Stimulated activated memory B cell treated with anti-CD40 and anti-IgM and Interleukin-4, amounts not matched to agents 10 μg/mL and 1 μg/mL and 100 μg/mL, for 72 hours (primary cell): Measurements from ENCODE around the gene TSC22D3.
"Not testable (repeated sequence)": the region's sequence is repeated elsewhere in the genome, so short reads cannot be mapped to it uniquely, and the experiment has no call there.

Experiments used
- ATAC-seq: fragments of 150-1000 bp; cut with Tn5 transposase; 2 replicates; pipeline ENCODE4 v1.10.0; 2021
- H3K27ac Mint-ChIP-seq: one replicate; pipeline ENCODE4 v1.8.0; 2022; ENCODE audit warnings: mild to moderate bottlenecking, mixed read lengths
- H3K27me3 Mint-ChIP-seq: one replicate; pipeline ENCODE4 v1.8.0; 2022; ENCODE audit warnings: mixed read lengths
- H3K36me3 Mint-ChIP-seq: one replicate; pipeline ENCODE4 v1.8.0; 2022; ENCODE audit warnings: mixed read lengths
- H3K4me1 Mint-ChIP-seq: one replicate; pipeline ENCODE4 v1.8.0; 2022; ENCODE audit warnings: mixed read lengths
- H3K4me3 Mint-ChIP-seq: one replicate; pipeline ENCODE4 v1.8.0; 2022; ENCODE audit warnings: mild to moderate bottlenecking, moderate library complexity, mixed read lengths
- H3K9me3 Mint-ChIP-seq: one replicate; pipeline ENCODE4 v1.8.0; 2022; ENCODE audit warnings: mixed read lengths

The TSC22D3 gene

DNA sequence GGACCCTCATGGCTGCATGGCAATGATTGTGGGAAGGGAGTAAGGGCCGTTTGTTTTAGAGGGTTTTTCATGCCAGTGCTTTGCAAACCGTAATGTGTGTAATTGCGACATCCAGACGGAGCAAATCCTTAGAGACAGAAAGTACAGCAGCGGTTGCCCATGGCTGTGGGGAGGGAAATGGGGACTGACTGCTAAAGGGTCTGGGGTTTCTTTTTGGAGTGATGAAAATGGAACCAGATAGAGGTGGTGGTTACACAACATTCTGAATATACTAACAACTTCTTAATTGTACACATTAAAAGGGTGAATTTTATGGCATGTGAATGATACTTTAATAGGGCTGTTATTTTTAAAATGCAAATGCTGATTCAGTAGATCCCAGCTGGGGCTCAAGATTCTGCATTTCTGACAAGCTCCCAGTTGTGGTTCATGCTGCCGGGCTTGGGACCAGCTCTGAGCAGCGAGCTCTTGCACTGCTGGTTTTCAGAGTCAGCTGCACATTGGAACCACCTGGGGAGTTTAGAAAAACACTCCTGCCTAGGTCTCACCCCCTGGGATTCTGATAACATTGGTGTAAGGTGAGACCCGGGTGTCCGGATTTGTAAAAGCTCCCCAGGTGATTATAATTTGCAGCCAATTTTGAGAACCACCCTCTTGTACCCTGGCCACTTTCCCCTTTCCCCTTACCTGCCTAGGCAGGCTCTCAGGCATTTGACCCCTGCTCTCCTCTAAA is 99.6 kb downstream of the TSC22D3 start:
- ATAC-seq, result no peak
- no peaks in the 10 kb centered on the region for H3K27me3 Mint-ChIP-seq
- H3K27ac Mint-ChIP-seq, result peak overlapping the region; percentile 97
- H3K9me3 Mint-ChIP-seq, result no peaks in the 10 kb centered on the region
- H3K36me3 Mint-ChIP-seq, result no peaks in the 10 kb centered on the region
- H3K4me1 Mint-ChIP-seq, result peaks cover 68% of the 10 kb centered on the region
- peak overlapping the region; percentile 95 for H3K4me3 Mint-ChIP-seq

DNA sequence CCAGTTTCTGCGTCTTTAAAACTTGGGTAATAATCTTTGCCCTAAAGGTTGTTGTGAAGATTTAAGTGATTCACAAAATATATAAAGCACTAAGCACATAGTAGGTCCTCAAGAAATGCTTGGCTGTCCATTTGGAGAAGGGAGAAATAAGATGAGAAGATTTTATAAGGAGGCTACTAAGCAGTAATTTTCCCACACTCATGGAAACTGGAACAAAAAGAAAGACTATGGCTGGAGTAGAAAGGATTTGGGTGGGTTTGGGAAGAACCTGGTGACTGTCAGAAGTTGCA is 100.3 kb downstream of the TSC22D3 start:
- ATAC-seq, result no peak
- Mint-ChIP-seq H3K27me3 (no peaks in the 10 kb centered on the region), H3K4me1 (peaks cover 66% of the 10 kb centered on the region), H3K27ac (peak overlapping the region; percentile 97), H3K4me3 (peak overlapping the region; percentile 95), H3K9me3 (no peaks in the 10 kb centered on the region), H3K36me3 (no peaks in the 10 kb centered on the region)

DNA sequence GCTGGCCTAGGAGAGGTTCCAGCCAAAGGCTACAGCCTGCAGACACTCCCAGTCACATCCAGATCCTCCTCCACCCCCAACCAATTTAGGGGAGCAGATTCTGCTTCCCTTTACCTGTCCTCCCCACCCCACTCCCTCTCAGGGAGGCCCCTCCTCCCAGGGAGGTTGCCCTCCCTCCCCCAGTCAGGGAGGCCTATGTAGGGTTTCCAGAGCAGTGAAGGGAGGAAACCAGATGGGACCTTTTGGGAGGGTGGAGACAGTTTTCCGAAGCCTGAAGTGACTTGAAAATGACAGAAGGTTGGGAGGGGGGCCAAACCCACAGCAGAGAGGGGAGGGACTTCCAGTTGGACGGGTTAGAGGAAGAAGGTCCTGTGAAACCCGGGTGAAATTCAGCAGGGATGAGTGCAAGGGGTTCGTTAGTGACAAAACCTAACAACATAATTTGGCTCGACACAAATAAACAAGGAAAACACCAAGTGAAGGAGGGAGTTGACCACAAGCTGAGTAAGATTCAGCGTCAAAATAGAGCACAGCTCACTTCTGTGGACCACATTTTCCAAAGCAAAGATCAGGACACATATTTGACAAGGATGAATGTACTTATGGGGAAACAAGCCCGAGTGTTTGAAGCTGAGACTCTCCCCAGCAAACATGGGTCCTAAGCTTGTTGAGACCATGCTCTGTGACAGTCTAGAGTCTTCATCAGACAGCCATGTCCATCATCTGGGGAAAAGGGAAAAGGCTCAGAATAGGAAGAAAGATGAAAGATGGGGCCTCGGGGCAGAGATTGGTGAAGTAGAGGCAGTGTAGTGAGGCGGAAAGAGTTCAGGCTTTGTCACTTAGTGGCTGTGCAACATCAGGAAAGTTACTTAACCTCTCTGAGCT is 100.9 kb downstream of the TSC22D3 start:
- H3K9me3 Mint-ChIP-seq, result no peaks in the 10 kb centered on the region
- peak overlapping the region; percentile 97 for H3K27ac Mint-ChIP-seq
- peak overlapping the region; percentile 95 for H3K4me3 Mint-ChIP-seq
- H3K4me1 Mint-ChIP-seq, result peaks cover 60% of the 10 kb centered on the region
- H3K27me3 Mint-ChIP-seq, result no peaks in the 10 kb centered on the region
- no peaks in the 10 kb centered on the region for H3K36me3 Mint-ChIP-seq
- ATAC-seq, result peak; percentile 32

DNA sequence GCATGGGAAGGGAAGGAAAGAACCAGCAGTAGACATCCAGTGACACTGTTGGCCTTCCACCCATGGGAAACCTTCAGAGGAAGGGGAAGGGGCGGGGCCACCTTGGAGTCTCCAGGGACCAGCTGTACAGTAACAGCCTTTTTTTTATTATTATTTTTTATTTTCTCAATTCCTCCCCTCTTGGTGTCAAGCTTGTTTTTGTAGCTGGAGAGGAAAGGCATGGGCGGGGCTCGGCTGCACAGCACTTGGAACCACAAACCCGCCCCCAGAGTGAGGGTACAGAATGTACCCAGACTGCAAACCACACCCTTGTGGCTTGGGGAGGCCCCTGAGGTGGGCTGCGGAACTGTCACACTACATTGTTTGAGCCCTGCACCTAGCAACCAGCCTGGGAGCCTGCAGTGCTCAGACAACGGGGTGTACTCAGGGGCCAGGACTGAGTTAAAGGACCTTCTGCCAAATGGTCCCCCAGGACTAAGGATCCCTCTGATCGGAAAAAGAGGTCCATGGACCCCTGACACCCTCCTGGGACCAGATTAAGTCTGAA is 101.6 kb downstream of the TSC22D3 start:
- no peaks in the 10 kb centered on the region for H3K9me3 Mint-ChIP-seq
- peak overlapping the region; percentile 97 for H3K27ac Mint-ChIP-seq
- H3K4me3 Mint-ChIP-seq, result peak overlapping the region; percentile 95
- H3K4me1 Mint-ChIP-seq, result peaks cover 53% of the 10 kb centered on the region
- peak; percentile 93 for ATAC-seq
- no peaks in the 10 kb centered on the region for H3K36me3 Mint-ChIP-seq
- no peaks in the 10 kb centered on the region for H3K27me3 Mint-ChIP-seq

DNA sequence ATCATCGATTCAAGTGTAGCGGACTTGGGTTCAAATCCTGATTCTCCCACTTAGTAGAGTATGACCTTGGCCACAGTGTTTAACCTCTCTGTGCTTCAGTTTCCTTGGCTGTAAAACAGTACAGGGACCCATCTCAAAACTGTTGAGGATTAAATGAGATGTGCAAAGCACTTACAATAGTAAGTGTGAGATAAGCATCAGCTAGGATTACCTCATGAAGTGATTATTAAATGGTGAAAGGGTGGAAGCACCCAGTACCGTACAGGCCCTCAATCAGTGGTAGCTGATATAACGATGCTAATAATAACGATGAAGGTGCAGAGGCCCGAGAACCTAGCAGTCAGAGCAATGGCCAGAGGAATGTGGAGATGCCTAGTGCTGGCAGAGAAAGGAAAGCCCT is 102.2 kb downstream of the TSC22D3 start:
- ATAC-seq, result peak; percentile 8
- Mint-ChIP-seq H3K9me3 (no peaks in the 10 kb centered on the region), H3K4me1 (peaks cover 50% of the 10 kb centered on the region), H3K36me3 (no peaks in the 10 kb centered on the region), H3K27ac (peak overlapping the region; percentile 97), H3K27me3 (no peaks in the 10 kb centered on the region), H3K4me3 (peak overlapping the region; percentile 73)

DNA sequence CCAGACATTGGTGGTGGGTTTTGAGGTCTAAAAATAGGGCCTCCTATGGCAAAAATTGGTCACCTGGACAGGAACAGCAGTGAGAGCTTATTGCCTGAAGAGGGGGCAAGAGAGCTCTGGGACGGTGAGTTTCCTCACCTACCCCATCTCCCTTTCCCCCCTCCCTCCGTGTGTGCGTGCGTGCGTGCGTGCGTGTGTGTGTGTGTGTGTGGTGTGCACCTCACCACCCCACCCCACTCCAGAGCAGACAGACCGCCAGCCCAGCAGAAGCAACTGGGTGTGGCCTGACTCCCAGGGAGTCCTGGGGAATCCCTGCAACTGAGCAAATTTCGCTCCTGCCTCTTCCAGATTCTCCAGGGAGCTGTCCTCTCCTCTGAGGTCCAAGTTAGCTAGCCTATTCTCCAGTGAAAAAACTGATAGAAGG is 102.6 kb downstream of the TSC22D3 start:
- H3K27ac Mint-ChIP-seq, result peak overlapping the region; percentile 97
- H3K27me3 Mint-ChIP-seq, result no peaks in the 10 kb centered on the region
- ATAC-seq, result peak; percentile 72
- peak overlapping the region; percentile 73 for H3K4me3 Mint-ChIP-seq
- H3K4me1 Mint-ChIP-seq, result peaks cover 45% of the 10 kb centered on the region
- H3K36me3 Mint-ChIP-seq, result no peaks in the 10 kb centered on the region
- H3K9me3 Mint-ChIP-seq, result no peaks in the 10 kb centered on the region

DNA sequence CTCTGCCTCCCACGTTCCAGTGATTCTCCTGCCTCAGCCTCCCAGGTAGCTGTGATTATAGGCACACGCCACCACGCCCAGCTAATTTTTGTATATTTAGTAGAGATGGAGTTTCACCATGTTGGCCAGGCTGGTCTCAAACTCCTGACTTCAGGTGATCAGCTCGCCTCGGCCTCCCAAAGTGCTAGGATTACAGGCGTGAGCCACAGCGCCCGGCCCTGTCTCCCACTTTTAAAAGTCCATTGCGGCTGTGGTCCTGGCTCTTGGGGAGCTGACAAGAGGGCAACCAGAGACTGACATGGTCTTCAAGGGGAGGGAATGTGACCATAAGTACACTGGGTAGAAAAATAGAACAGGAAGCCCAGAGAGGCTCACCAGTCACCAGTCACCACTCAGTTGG is 104.3 kb downstream of the TSC22D3 start:
- H3K9me3 Mint-ChIP-seq, ATAC-seq, H3K27me3 Mint-ChIP-seq, H3K27ac Mint-ChIP-seq, H3K4me3 Mint-ChIP-seq, H3K36me3 Mint-ChIP-seq: not testable (repeated sequence)
- H3K4me1 Mint-ChIP-seq, result peaks cover 39% of the 10 kb centered on the region

DNA sequence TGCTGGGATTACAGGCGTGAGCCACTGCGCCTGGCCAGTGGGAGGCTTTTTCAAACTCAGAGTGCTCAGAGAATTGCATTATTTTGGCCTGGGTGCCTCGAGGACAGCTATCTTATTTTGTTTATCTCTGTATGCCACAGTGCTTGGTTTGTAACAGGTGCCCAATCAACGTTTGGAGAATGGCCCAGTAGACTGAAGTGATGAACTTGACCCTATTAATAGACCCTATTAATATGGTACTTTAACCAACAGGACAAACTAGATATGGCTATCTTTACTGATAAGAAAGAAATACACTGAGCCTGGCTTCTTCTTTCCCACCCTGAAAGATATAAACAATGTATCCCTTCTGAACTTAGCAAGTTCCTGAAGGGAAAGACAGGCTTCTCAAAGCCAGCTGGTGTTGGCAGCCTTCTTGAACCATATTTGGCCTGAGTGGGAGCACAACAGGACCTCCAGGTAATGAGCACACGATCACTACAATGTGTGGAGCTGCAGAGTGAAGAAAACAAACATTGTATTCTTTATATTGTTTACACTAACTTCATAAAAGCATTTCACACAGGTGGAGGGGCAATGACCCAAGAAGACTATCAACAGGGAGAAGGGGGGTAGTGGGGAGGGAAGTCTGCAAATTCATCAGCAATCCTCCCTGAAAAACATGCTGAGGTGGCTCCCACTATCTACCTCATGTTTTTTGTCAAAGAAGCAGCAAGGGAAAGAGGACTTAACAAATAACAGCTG is 105.5 kb downstream of the TSC22D3 start:
- no peak for ATAC-seq
- H3K4me1 Mint-ChIP-seq, result peaks cover 29% of the 10 kb centered on the region
- no peak overlapping the region for H3K27ac Mint-ChIP-seq
- H3K9me3 Mint-ChIP-seq, result no peaks in the 10 kb centered on the region
- H3K27me3 Mint-ChIP-seq, result no peaks in the 10 kb centered on the region
- no peak overlapping the region for H3K4me3 Mint-ChIP-seq
- H3K36me3 Mint-ChIP-seq, result peaks cover 6% of the 10 kb centered on the region

DNA sequence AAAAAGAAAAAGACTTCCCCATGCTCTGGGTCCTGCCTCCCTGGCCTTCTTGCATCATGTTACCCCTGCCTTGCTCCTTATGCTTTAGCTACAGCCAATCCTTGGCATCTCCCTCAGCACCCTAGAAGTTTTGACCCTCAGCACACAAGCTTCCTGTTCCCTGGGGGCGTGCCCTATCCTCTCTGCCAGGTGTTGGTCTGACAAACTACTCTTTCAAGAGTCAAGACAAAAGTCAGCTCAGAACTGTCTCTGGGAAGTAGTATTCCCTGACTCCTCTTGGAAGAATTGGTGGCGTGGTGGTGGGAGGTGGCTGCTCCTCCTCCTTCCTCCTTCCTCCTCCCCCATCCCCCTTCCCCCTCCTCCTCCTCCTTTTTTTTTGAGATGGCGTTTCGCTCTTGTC is 106.3 kb downstream of the TSC22D3 start:
- Mint-ChIP-seq H3K9me3 (no peaks in the 10 kb centered on the region), H3K27ac (no peak overlapping the region), H3K4me3 (no peak overlapping the region), H3K4me1 (peaks cover 21% of the 10 kb centered on the region), H3K36me3 (peaks cover 6% of the 10 kb centered on the region), H3K27me3 (no peaks in the 10 kb centered on the region)
- no peak for ATAC-seq

DNA sequence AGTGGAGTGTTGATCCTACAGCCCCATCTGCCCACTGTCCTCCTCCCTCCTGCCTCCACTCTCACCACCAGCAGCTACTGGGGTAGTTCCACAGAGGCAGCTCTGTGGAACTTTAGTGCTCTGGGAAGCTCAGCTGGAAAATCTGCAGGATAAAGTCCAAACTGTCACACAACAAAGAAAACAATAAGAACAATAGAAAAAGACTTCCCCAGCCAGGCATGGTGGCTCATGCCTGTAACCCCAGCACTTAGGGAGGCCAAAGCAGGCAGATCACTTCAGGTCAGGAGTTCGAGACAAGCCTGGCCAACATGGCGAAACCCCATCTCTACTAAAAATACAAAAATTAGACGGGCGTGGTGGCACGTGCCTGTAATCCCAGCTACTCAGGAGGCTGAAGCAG is 106.9 kb downstream of the TSC22D3 start:
- H3K36me3 Mint-ChIP-seq, H3K4me3 Mint-ChIP-seq, H3K27me3 Mint-ChIP-seq, H3K9me3 Mint-ChIP-seq, H3K27ac Mint-ChIP-seq, ATAC-seq: not testable (repeated sequence)
- H3K4me1 Mint-ChIP-seq, result peaks cover 17% of the 10 kb centered on the region

DNA sequence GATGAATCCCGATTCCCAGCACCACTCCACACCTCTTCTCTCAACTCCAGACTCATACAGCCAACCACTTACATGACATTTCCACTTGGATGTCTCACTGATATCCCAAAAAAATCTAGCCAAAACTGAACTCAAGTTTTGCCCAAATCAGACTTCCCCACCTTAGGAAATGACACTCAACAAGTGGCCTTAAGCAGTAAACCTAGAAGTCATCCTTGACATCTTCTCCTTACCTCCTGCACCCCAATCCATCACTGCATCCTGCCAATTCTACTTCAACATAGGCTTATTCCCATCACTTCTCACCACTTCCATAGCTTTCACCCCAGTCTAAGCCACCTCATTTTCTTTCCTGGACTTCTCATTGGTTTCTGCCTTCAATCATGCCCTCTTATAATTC is 108.2 kb downstream of the TSC22D3 start:
- H3K4me3 Mint-ChIP-seq, result no peak overlapping the region
- peaks cover 6% of the 10 kb centered on the region for H3K36me3 Mint-ChIP-seq
- no peaks in the 10 kb centered on the region for H3K27me3 Mint-ChIP-seq
- H3K9me3 Mint-ChIP-seq, result no peaks in the 10 kb centered on the region
- peak overlapping the region; percentile 3 for H3K27ac Mint-ChIP-seq
- peaks cover 8% of the 10 kb centered on the region for H3K4me1 Mint-ChIP-seq
- no peak for ATAC-seq

DNA sequence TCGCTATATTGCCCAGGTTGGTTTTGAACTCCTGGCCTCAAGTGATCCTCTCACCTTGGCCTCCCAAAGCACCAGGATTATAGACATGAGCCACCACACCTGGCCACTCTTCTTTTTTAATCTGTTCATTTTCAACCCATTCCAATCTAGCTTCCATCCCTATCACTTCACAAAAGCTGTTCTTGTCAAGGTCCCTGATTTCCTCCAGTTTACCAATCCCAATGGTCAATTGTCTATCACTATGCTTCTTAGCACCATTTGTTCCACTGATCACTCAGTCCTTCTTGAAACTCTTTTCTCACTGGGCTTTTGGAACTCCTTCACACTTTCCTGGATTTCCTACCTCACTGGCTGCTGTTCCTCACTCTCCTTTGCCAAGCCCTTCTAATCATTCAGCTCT is 108.7 kb downstream of the TSC22D3 start:
- Mint-ChIP-seq H3K9me3 (no peaks in the 10 kb centered on the region), H3K27me3 (no peaks in the 10 kb centered on the region), H3K27ac (no peak overlapping the region), H3K36me3 (peaks cover 6% of the 10 kb centered on the region), H3K4me3 (no peak overlapping the region), H3K4me1 (peaks cover 8% of the 10 kb centered on the region)
- ATAC-seq, result no peak
